Glomerular visceral epithelial cell (primary cell): ENCODE data around the gene ARNT2.
A peak's percentile ranks its signal among the peaks of the same experiment; 100 is the strongest.

ENCODE experiments used
- DNase-seq: peaks from one replicate; pipeline ENCODE4 v3.0.0-alpha.2; 2016; ENCODE audit errors: extremely low spot score

ARNT2 gene

DNA sequence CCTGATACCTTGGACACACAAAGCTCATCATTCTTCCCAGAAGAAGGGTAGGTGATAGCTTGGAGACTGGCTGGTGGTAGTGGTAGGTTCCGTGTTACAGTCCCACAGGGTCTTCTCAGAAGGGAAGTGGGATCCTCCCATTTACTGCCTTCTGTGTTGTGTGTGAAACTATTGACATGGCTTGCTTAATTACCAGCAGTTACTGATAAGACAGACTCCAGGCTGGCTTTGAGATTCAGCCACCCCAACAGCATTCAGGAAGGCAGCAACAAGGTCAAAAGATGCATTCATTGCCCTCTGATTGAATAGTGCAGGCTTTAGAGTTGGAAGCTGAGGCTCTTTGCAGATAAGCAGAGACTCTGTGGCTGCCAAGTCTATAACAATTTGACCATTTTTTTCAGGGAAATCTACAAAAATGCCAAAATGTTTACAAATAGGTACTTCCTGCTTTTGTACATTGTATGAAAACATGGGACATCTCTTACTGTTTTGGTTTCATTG is 7.7 kb downstream of the ARNT2 start:
- no peak for DNase-seq

DNA sequence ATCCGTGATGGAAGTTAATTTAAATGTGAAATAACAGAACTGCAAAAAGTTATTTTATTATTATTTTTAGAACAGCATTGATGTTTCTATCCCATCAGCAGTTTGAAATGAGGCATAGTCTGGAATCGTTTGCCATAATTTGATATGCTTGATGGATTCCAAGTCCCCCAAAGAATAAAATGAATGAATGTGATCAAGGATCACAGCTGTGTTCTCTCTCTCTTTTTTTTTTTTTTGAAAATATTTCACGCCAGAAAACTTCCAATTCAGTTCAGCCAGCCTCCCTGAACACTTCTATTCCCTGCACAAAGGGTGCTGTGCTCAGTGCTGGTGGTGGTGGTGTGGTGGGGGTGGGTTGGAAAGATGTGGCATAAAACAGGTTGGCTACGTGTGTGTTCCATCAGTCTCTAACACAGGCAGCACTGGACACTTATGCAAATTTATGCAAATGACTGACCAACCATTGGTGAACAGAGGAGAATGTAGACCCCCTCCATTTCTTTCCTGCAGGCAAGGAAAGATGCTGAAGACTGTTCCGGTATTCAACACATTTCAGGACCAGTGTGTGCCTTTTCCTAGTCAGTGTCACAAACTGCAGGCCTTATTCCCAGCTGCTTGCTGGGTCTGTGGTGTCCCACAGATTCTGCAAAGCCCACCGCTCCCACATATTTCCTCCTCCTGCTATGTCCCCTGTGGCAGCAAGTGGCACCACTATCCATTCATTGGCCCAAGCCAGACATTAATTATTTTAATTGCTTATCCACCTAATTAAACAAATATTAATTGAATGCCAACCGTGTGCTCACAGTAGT is 10.6 kb downstream of the ARNT2 start:
- DNase-seq: no peak

DNA sequence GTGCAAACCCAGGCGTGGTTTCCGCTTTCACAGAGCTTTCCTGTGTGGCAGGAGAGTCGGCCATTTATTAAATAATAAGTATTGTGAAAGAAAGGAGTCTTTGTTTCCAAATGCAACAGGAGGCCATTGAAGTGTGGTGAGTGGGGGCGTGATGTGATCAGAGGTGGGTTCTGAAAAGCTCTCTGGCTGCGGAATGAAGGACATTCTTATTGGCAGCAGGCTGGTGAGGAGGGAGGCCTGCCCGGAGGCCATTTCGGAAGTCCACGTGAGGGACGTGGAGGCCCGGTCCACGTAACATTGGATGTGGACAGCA is 11.1 kb downstream of the ARNT2 start:
- no peak for DNase-seq

DNA sequence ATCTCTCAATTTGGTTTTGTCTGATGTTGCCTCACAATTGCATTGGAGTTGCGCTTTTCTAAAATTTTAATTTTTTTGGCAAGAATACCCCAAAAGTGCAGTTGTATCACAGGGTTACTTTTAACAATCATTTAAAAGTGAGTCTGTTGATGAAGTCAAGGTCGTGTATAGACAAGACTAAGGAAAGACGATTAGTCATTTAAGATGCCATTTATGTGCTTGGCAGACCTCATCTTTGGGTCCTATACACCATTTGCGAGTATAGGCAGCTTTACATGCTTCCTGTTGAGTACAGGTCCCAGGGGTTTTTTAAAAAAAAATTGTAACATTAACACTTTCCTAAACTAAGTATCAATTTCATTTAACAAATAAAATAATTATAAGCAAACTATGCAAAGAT is 12.5 kb downstream of the ARNT2 start:
- DNase-seq: no peak

DNA sequence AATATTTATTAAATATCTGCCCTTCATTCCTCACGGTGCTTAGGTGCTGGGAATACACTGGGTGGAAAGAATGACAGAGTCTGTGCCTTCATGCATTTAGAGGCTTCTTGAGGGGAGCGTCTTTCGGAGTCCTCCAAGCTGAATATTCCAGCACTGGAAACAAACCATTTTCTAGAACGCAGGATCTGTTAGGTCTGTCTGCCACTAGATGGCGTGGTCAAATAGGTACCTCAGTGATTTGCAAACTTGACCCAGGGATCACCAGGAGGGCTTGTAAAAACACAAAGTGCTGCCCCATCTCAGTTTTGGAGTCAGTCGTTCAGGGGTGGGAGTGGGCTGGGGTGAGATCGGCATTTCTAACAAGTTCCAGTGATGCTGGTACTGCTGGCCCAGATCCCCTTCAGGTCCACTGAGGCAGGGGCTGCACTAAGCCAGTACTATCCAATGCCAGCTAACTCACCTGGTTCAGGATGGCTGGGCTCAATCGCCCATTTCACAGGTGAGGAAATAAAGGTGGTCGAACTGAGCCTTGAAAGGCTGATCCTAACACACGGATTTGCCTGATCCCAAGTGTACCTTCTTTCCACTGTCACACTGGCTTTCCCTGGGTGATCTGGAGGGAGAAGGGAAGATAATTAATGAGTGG is 14.8 kb downstream of the ARNT2 start:
- DNase-seq: peak; percentile 46

DNA sequence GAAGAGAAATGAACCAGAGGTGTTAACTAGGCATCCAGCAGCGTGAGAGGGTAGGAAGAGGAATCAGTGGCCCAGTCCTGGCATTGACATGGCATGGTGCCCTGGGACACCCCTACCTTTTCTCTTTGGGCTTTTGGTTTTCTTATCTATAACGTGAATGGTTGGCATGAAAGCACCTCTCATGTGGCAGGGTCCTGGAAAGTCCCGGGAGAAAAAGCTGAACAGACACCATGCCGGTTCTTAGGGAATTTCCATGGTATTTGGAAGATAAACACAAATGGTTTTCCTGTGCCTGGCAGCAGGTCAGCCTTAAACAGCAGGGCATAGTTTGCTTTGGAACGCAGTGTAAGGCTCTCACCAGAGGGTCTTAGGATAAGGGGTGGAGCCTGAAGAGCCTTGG is 15.4 kb downstream of the ARNT2 start:
- DNase-seq: peak; percentile 44

DNA sequence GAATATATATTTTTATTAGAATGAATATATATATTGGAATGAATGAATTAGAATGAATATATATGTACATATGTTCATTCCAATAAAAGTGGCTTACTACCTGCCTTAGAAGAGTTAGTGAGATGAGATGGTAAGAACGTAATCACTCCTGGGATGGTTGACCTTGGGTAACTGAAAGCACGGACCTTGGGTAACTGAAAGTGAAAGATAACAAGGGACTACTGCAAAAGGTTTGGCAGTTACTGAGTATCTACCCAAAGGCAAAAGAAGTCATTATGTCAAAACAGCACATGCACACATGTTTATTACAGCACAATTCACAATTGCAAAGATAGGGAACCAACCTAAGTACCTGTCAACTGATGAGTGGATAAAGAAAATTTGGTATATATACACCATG is 16.5 kb downstream of the ARNT2 start:
- no peak for DNase-seq

DNA sequence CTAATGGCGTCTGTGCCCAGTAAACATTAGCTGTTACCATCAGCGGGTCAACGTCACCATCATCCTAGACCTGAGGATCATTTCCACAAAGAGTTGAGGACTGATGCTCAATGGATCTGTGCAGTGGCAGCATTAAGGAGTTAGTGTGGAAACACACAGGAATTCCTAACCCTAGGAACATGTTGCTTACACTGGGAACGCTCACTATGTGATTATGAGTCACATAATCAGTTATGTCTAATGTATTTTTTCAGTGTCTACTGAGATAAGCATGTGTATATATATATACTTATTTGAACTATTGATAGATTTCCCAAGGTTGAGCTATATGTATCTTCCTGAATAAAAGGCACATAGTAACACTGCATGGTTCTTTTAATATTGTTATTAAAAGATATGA is 19.0 kb downstream of the ARNT2 start:
- no peak for DNase-seq

DNA sequence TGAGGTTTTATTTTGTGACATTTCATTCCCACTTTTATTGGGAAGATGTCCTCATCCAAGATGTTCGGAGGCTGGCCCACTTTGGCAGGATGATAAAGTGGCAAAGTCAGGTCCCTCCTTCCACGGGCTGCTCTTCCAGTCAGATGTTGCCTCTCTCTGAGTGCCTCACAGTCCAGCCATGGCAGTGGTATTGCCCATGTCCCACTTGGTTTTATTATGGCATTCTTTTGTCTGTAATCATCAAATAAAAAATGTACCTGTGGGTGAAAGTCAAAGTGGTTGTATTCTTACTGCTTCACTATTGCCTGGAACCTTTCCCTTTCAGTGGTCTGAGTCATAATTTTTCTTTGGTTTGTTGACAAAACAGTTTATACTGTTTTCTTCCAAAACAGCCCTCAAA is 20.2 kb downstream of the ARNT2 start:
- no peak for DNase-seq

DNA sequence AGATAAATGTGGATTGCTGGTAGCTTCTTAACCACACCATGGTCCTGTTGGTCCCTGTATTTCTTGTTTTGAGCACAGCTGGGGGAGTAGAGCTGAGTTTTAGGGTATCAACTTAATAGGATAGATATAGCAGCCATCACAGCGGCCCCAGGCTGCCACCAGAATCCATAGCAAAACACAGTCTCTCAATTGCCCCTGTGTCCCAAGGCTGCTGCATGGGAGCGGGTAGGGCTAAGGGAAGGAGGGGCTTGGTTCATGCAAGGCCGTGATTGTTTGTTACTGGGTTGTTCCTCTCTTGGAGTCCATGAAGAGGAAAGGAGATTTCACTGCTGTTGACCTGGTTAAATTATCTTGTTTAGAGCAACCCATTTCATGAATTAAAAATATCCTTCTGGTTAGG is 22.1 kb downstream of the ARNT2 start:
- no peak for DNase-seq

DNA sequence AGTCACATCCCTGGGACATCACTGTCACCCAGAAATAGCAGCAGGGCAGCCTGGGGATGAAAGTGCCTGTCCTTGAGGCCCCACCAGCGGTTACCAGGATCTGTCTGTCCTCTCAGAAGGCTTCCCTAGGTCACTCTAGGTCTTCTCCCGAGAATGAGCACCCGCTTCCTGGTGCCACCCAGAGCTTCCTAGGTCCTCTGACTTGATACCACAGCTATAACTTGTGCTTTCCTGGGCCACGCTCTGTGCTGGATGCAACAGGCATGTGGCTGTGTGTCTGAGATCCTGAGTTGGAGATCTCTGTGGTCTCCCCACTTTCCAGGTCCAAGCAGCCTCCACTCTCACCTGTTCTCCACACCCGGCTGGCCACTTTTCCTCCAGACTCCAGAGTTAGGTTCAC is 25.8 kb downstream of the ARNT2 start:
- DNase-seq: no peak

DNA sequence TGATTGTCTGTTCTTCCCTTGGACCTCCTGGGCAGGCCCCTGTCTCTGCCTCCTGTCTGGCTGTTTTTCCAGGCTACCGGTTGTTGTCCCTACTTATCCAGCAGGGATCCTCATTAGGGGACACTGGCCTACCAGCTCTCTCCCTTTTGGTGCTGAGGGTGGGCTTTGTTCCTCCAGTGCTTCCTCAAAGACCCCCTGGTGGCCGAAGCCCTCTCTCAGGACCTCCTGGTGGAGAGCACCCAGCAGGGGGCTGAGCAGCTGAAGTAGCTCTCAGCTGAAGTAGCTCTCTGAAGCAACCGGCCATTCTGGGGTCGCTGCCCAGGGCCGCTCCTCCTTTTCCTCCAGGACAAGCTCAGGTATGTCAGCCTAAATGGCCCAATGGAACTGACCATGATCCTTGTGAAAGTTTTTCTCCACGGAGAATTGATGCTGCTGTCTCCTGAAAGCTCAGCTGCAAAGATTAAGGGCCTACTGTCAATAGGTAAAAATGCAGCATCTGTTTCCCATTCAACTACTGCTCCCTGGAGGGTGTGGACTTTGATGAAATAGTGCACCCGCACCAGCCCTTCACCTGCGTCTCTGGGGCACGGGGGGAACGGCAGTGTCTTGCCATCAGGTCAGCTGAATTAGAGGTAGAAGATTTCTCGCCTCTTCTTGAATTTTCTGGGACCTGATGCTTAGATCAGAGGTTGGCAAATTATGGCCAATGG is 27.6 kb downstream of the ARNT2 start:
- DNase-seq: no peak

DNA sequence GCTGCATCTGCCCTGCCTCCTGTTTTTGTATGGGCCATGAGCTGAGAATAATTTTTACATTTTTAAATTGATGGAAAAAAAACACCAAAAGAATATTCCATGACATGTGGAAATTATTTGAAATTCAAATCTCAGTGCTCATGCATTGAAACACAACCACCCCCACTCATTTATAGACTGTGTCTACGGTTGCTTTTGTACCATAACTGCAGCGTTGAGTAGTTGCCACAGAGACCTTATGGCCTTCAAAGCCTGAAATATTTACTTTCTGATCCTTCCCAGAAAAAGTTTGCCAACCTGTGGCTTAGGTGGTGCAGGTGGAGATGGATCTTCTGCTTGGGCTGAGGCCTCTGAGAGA is 28.1 kb downstream of the ARNT2 start:
- no peak for DNase-seq

DNA sequence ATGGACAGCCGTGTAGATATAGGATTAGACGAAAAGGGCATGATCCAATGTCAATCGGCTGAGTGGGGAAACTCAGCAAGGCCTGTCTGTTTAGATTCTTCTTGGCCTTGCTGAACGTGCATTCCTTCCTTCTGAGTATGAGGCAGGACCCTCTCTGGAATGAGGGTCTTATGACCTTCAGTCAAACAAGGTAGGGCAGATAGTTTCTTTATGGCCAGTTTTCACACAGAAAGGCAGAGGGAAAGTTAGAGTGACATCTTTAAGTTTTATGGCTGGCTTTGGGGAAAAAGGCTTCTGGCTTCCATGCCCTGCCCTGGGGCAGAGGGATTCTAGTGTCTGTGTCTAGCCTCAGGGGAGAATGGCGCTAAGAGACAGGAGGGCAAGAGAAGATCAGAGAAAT is 29.7 kb downstream of the ARNT2 start:
- DNase-seq: no peak

DNA sequence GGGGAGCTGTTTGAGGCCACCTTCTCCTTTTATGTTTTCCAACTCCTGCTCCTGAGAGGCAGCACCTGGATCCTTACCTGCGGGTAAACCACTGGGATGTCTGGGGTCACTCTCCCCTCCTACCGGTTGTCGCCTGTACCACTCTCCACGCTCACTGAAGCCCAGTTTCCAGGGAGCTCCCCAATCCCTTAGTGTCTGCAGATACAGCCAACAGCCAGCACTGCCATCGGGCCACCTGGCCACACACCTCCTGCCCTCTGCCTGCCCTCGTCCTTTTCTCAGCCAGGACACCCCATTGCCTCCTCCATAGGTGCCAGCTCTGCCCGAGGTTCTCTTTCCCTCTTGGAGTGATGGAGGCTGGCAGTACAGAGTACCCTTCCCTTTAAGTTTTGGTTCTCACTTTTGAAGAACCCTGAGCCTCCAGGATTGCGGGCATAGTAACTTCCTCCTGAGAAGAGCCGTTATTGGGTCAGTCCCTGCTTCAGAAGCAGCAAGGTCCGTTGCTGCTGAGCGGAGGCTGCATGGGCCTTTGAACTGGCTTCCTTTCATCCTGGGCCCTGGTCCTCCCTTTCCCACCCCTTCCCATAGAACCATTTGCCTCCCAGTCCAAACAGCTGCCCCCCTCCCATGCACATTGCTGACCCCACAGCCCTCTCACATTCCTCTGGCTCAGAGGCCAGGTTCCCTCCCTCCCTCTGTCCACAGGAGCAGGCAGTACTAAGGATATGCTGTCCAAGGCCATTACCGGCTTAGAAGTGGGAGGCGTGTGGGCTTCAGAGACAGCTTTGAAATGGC is 30.9 kb downstream of the ARNT2 start:
- DNase-seq: no peak

DNA sequence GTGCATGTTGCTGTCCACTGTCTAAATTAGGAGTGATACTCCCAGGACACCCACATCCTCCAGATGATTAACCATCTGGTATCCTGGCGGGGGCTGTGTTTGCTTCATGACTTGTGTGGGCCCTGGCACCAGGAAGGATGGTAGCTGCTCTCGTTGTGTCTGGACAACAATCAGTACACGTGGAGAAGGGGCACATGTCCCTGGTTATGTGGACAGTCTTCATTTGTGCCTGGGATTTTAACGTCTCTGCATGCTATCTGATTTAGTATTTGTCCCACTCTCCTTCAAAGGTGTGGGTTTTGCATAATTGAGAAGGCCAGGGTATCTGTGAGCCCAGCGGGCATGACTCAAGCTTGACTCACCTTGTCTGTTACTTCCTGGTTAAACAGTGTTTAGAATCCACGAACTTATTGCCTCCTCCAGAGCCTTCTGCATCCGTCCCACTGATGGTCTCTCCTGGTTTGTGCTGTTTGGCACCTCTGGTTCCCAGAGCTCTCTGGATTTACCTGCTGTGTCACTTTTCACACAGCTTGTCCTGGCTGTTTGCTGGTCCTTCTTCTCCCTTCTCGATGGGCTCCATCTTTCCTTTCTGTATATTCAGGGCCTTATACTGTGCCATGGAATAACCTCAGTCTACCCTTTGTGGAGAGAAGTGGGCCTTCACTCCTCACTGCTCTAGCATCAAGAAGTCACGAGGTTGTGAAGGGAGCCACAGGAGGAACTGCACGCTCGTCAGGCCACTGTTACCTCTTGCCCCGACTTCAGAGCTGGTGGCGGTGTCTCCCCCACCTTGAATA is 32.5 kb downstream of the ARNT2 start:
- DNase-seq: peak; percentile 79

DNA sequence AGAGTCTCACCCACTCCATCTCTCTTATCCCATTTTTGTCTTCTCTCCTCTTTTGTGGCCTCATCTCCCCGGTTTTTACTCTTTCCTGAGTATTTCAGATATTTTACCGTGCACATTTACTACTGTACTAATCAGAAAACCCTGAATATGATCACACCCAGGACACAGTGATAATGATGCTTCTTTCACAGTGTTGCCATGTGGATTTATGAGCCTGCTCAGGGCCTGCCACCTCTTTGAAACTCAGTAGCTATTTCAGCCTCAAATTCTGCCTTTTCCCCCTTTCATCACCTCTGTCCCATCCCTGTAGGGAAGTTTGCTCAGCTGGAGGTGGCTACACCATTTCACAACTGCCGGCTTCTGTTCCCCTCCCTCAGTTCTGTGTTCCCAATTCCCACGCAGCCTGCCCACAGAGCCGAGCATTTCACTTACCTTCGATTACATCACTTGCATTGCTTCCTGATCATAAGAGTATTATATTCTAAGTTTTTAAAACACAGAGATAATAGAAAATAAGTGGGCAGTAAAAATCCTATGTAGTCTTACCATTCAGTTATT is 33.2 kb downstream of the ARNT2 start:
- peak; percentile 27 for DNase-seq

DNA sequence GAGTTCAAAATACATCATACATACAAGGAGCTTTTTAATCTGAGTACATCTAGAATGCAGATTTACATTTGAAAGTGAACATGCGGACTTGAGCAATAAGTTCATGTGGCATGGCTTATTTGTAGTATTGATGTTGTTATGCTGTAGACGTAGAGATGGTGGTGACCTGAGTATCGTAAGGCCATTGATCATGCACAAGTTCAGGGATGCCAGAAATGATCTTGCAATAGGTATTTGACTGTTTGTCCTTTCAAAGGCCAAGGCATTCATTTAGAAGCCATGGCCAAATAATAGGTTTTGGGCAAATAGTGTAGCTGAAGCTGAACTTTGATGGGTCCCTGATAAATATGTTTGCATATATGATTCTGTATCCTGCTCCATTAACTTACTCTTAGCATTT is 35.0 kb downstream of the ARNT2 start:
- no peak for DNase-seq

DNA sequence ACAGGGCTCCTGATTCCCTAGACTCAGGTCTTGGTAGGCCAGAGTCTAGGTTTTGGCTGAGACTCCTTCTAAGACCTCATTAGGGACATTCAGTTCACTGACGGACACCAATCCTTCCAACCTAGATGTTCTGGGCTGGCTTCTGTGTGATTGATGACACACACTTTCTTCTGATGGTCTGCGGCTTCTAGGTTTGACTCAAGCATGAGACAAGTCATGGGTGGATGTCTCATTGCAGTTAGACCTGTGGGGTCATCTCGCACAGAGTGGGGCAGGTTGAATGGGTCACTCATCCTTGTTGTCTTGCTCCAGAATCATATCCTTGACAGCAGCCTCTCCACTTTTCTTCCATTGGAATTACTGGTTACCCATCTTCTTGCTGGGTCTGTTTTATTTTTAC is 35.8 kb downstream of the ARNT2 start:
- no peak for DNase-seq

DNA sequence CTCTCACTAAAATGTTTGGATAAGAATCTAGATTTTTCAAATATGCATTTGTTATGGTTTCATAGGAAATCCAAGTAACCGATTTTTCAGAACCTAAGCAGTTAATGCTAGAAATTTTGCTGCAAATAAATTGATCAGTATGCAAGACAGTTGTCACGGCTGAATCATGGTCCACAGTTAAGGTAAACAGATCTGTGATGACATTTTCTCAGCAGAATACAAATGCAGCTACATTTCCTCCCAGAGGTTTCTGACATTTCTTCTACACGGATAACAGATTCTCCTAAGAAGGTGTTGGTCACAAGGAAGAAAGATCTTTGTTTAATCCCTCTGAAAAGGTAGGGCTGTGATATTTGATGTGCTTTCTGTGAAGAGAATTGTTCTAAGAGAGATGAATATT is 36.9 kb downstream of the ARNT2 start:
- DNase-seq: no peak

DNA sequence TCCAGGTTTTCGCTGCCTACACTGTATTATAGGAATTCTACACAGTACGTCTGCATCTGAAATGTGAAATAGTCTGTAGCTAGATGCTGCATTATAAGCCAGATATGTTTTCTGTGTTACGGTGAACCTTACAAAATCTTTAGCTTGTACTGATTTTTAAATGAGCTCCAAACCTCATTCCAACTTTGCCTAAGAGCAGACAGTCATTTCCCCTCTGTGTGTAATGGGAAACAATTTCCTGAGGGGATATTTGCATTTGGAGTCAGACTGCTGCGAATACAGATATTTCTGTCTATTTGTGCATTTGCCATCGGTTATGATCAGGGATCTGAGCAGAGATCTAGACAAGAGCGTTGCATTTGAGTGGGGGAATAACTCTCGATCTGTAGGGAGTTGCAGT is 37.5 kb downstream of the ARNT2 start:
- no peak for DNase-seq
